LNCAP (cell line): ENCODE results near the gene PACS1.

Source experiments
- CTCF ChIP-seq: fragments of 450-650 bp; IDR thresholded peaks from 2 replicates; pipeline ENCODE4 v1.5.1; 2017; ENCODE audit warnings: mild to moderate bottlenecking

Gene PACS1

GRCh38 chr11:66072518-66072917 is 2.4 kb downstream of the PACS1 start:
- TF ChIP-seq CTCF = no peak

- TF ChIP-seq CTCF = no peak
Measured at GRCh38 chr11:66073669-66074068, 3.6 kb downstream of the PACS1 start.

- no peak for TF ChIP-seq CTCF
Measured at GRCh38 chr11:66075273-66075672, 5.2 kb downstream of the PACS1 start.

- TF ChIP-seq CTCF = no peak
Measured at GRCh38 chr11:66076561-66076960, 6.5 kb downstream of the PACS1 start.

GRCh38 chr11:66077927-66078326 is 7.9 kb downstream of the PACS1 start:
- TF ChIP-seq CTCF = no peak

- no peak for TF ChIP-seq CTCF
Measured at GRCh38 chr11:66080055-66080817, 10.2 kb downstream of the PACS1 start.

GRCh38 chr11:66081505-66081904 is 11.4 kb downstream of the PACS1 start:
- TF ChIP-seq CTCF = no peak
